Right cardiac atrium (tissue), 5 donors: ENCODE results near the gene ADD1. TPM values are rescaled to one million over a fixed set of nuclear protein-coding genes. Genes with fewer than 3 reads are reported as not detected.

Experiments used
- ATAC-seq, 2 donors: fragments of 200-7000 bp; cut with Tn5 transposase; one replicate each; pipeline versions ENCODE4 v1.8.0 to v1.9.1; 2020; ENCODE audit warnings: moderate library complexity in 2 of 2, mild to moderate bottlenecking in 1 of 2
- DNase-seq, 3 donors: peaks; one replicate each; pipeline ENCODE4 v3.0.0-alpha.2; 2020
- H3K27ac ChIP-seq: one replicate; pipeline ENCODE4 v1.5.1; 2013; ENCODE audit warnings: mild to moderate bottlenecking, low read length, control low read depth, moderate library complexity
- H3K27me3 ChIP-seq: one replicate; pipeline ENCODE4 v1.6.1; 2013; ENCODE audit not compliant: control insufficient read depth, insufficient read depth
- H3K4me1 ChIP-seq: one replicate; pipeline ENCODE4 v1.6.1; 2013; ENCODE audit warnings: low read length; ENCODE audit not compliant: control insufficient read depth, insufficient read depth
- H3K4me3 ChIP-seq: one replicate; pipeline ENCODE4 v1.5.1; 2013; ENCODE audit warnings: low read length, control low read depth
- H3K9me3 ChIP-seq: one replicate; pipeline ENCODE4 v1.6.1; 2013; ENCODE audit warnings: low read length; ENCODE audit not compliant: control insufficient read depth
- WGBS: extraction: QIAGEN DNeasy Blood & Tissue Kit; methylation state at CpG from one replicate; pipeline ENCODE4 v1.1.7; 2013; 5-methylcytosine and 5-hydroxymethylcytosine counted together
- intact Hi-C, 4 donors: fragments of 100-400 bp; cut with DNase I; formaldehyde crosslinking; loops; one replicate each; pipeline versions ENCODE4 v1.11.0 to v1.14.0; 2022 to 2023
- polyA plus RNA-seq: library from polyadenylated mRNA; stranded (reverse); fragments of 200-250 nt; gene quantifications from one replicate; pipeline ENCODE4 v1.2.3, GENCODE V29; 2013
- total RNA-seq, 4 donors: library from RNA; stranded (reverse); fragmentation: NEBNext Ultra II Directional; extraction: Animal tissue kit (Norgen Biotek cat#: 25700); gene quantifications; one replicate each; pipeline ENCODE4 v1.2.1, GENCODE V29; 2021
- donor health status: healthy with polysubstance abuse.
- donor health status: DM: no; HTN: yes; CAD: no.
- donor health status: DM: no; HTN: no; CAD: no.
- donor health status: DM: no; HTN: yes; CAD: no; lungs with severe emphysema.
- donor health status: DM: yes; HTN: yes; CAD: no.

ADD1 gene
- total and polyA plus RNA-seq, 5 donors = 207 to 256 (median 218) TPM

DNA sequence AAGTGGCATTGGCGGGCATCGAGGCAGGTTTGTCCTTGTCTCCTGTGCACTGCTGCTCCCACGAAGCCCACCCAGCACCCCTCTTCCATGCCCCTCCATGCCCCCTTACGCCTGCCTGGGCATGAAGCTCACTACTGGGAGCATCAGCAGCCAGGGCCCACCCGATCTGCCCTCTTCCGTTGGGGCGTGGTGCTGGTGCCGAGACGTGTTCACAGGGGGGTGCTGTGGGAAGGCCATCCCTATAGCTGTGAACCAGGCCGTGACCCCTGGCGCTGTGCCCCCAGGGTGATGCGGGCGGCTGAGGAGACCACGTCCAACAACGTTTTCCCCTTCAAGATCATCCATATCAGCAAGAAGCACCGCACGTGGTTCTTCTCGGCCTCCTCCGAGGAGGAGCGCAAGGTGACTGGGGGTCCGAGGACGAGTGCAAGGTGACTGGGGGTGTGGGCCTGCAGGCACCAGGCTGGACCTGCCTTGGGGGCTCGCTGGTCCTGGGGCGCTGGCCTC lies 19.3 kb upstream of the ADD1 start:
- 88% methylated on average over 24 of the region's 24 CpGs for WGBS
- peak in 2 of 3 donors; percentile 39 to 42 for DNase-seq

DNA sequence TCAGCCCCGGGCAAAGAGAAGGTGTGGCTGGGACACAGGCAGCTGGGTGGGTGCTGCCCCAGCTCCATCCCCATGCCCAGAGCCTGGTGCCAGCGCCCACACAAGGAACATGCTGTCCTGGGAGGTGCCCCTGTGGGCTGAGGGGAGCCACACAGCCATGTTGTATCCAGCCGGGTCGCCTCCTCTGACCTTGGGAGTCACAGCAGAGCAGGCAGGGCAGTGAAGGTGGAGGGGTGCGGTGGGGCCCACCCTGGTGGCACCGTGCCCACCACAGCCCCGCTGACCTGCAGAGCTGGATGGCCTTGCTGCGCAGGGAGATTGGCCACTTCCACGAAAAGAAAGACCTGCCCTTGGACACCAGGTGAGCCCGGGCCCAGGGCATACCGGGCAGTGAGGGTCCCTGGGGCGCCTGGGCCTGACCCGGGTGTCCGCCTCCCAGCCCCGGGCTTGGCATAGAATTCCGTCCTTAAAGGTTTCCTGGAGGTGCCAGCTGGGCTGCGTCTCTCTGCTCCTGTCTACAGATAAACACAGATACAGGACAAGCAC lies 18.7 kb upstream of the ADD1 start:
- Histone ChIP-seq H3K27ac (no peak overlapping the region), H3K4me1 (no peaks in the 10 kb centered on the region), H3K4me3 (no peak overlapping the region), H3K9me3 (no peaks in the 10 kb centered on the region), H3K27me3 (no peaks in the 10 kb centered on the region)
- whole genome bisulfite sequencing = 89% methylated on average over 17 of the region's 17 CpGs
- DNase-seq (peak in 2 of 3 donors; percentile 57 to 66), ATAC-seq (no peak)
- intact Hi-C loops = no loop called here

More for the DNA sequence above, 19.3 kb upstream of the ADD1 start:
- no peaks in the 10 kb centered on the region for H3K4me1 ChIP-seq
- H3K4me3 ChIP-seq = no peak overlapping the region
- ATAC-seq = no peak
- H3K27me3 ChIP-seq = no peaks in the 10 kb centered on the region
- intact Hi-C loops = no loop called here
- no peaks in the 10 kb centered on the region for H3K9me3 ChIP-seq
- H3K27ac ChIP-seq = no peak overlapping the region

DNA sequence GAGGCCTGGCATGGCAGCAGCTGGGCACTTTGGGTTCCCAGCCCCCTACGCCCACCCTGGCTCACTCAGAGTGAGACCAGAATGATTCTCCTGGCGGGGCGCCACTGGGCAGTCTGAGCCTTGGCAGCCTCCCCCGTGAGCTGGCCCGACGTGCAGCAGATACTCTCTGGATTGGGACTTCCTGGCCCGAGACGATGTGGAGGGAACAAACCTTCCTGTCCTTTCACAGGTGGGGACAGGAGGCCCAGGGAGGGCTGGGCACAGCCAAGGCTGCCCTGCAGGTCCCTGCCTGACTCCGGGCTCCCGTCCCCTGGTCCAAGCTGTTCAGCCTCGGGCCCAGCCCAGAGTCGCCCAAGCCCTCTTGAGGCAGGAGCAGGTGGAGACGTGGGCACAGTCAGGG lies 17.9 kb upstream of the ADD1 start:
- DNase-seq (peak in 2 of 3 donors; percentile 71 to 78), ATAC-seq (no peak)
- WGBS = 67% methylated on average over 13 of the region's 13 CpGs
- Histone ChIP-seq H3K4me1 (no peaks in the 10 kb centered on the region), H3K9me3 (no peaks in the 10 kb centered on the region), H3K27me3 (no peaks in the 10 kb centered on the region), H3K4me3 (no peak overlapping the region), H3K27ac (no peak overlapping the region)
- intact Hi-C loops = no loop called here

DNA sequence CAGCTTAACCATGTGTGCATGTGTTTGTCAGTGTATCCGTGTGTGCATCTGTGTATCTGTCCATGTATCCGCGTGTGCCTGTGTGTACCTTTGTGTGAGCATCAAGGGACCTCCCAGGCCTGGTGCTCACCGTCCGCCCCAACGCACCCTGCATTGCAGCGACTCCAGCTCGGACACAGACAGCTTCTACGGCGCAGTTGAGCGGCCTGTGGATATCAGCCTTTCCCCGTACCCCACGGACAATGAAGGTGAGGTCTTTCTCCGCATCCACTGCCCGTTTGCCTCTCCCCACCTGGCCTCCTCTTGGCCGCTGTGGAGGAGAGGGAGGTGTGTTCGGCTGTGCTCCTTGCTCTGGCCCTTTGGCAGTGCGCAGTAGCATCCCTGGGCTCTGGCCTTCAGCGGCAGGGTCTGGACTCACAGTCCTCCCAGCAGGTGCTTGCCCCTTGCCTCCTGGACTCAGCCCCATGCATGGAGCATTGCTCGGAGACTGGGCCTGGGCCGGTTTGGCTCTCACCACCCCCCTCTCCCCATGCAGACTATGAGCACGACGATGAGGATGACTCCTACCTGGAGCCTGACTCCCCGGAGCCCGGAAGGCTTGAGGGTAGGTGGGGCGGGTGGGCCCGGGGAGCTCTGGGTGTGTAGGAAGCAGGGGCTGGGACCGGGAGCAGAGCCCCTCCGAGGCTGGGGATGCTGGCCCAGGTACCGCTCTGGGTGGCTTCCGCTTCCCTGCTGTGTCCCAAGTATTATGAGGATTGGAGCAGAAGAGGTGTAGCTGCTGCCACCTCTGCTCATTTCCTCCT lies 16.4 kb upstream of the ADD1 start:
- intact Hi-C loops = no loop called here
- no peaks in the 10 kb centered on the region for H3K4me1 ChIP-seq
- WGBS = 92% methylated on average over 31 of the region's 31 CpGs
- no peaks in the 10 kb centered on the region for H3K9me3 ChIP-seq
- no peak overlapping the region for H3K27ac ChIP-seq
- H3K27me3 ChIP-seq = no peaks in the 10 kb centered on the region
- peak in 2 of 3 donors; percentile 33 to 54 for DNase-seq
- no peak for ATAC-seq
- H3K4me3 ChIP-seq = no peak overlapping the region

DNA sequence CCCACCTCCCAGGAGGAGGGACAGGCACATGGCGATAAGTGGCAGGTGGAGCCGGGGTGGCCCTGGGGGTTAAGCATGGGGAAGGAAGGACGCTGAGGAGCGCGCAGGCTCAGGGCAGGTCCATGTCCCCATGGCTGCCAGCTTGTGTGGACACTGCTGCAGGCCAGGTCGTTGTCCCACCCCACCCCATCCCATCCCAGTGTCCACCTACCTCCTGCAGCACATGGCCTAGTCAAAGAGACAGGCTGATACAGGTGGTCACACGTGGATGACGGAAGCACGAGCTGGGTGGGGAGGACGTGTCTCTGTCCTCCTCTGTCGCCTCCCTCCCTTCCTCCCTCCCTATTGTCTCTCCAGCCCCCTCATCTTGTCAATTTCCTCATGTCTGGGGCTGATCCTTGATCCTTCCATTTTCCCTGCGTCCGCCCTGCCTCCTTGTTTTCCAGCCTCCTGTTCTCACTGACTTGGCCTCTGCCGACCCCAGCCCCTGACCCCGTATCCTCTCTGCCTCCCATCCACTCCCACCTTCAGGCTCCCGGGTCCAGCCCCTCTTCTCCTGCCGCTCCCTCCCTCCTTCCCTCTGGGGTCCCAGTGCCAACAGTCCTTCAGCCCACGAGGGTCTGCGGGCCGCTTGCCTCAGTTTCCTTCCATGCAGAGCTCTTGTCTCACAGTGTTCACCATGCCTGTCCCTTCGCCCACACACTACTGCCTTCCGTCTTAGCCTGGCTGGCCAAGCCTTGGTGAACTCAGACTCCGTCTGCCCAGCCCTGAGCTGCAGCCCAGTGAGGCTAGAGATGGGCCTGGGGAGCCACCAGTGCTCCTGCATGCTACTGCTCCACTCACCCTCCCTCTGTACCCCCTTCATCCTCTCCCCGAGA lies 15.5 kb upstream of the ADD1 start:
- 77% methylated on average over 23 of the region's 24 CpGs for WGBS
- Histone ChIP-seq H3K4me1 (no peaks in the 10 kb centered on the region), H3K27me3 (no peaks in the 10 kb centered on the region), H3K4me3 (no peak overlapping the region), H3K9me3 (no peaks in the 10 kb centered on the region), H3K27ac (no peak overlapping the region)
- intact Hi-C loops = no loop called here
- ATAC-seq (no peak), DNase-seq (peak in 2 of 3 donors; percentile 38)

DNA sequence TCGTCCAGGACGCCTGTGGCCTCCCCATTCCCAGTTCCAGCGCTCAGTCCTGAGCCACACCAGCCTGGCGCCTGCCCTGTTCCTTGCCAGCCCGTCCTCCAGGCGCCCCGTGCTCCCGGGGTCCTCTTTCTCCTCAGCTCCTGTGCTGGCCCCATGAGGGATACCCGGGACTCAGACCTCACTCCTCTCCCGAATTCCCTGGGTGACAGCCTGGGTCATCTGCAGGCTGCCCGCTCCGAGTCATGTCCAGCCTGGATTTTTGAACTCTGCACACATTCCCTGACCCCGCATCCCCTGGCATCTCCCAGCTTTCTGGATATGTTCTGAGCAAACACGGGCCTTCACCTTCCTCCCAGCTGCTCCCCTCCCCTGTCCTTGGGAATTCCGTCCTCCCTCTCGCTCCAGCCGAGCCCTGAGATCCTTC lies 14.9 kb upstream of the ADD1 start:
- DNase-seq (peak in 1 of 3 donors; percentile 33), ATAC-seq (no peak)
- Histone ChIP-seq H3K27ac (no peak overlapping the region), H3K9me3 (no peaks in the 10 kb centered on the region), H3K4me3 (no peak overlapping the region), H3K4me1 (no peaks in the 10 kb centered on the region), H3K27me3 (no peaks in the 10 kb centered on the region)
- WGBS = 87% methylated on average over 17 of the region's 17 CpGs
- intact Hi-C loops = no loop called here

DNA sequence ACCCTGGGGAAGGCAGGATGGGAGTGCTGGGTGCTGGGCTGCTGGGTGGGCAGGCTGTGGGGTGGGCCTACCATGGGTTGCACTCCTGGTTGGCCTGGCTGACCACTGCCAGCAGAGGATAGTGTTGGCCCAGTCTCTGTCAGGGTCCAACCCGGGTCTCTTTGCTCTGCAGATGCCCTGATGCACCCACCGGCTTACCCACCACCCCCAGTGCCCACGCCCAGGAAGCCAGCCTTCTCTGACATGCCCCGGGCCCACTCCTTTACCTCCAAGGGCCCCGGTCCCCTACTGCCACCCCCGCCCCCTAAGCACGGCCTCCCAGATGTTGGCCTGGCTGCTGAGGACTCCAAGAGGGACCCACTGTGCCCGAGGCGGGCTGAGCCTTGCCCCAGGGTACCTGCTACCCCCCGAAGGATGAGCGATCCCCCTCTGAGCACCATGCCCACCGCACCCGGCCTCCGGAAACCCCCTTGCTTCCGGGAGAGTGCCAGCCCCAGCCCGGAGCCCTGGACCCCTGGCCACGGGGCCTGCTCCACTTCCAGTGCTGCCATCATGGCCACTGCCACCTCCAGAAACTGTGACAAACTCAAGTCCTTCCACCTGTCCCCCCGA lies 14.2 kb upstream of the ADD1 start:
- Histone ChIP-seq H3K4me3 (no peak overlapping the region), H3K27ac (no peak overlapping the region), H3K27me3 (no peaks in the 10 kb centered on the region), H3K9me3 (no peaks in the 10 kb centered on the region), H3K4me1 (no peaks in the 10 kb centered on the region)
- no peak for ATAC-seq
- 96% methylated on average over 18 of the region's 18 CpGs for WGBS
- DNase-seq = peak in 2 of 3 donors; percentile 36 to 66
- intact Hi-C loops = no loop called here

DNA sequence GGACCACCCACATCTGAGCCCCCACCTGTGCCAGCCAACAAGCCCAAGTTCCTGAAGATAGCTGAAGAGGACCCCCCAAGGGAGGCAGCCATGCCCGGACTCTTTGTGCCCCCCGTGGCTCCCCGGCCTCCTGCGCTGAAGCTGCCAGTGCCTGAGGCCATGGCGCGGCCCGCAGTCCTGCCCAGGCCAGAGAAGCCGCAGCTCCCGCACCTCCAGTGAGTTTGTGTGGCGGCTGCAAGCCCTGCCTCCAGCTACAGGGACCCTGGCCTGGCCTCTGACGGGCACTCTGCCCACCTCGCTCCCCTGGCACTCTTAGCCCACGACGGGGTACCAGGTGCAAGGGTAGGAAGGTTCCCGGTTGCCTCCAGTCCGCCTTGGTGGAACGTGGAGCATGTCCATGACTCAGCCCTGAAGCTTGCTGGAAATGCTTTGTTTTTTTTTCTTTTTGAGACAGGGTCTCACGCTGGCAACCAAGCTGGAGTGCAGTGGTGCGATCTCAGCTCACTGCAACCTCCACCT lies 13.7 kb upstream of the ADD1 start:
- DNase-seq = peak in 2 of 3 donors; percentile 34 to 51

DNA sequence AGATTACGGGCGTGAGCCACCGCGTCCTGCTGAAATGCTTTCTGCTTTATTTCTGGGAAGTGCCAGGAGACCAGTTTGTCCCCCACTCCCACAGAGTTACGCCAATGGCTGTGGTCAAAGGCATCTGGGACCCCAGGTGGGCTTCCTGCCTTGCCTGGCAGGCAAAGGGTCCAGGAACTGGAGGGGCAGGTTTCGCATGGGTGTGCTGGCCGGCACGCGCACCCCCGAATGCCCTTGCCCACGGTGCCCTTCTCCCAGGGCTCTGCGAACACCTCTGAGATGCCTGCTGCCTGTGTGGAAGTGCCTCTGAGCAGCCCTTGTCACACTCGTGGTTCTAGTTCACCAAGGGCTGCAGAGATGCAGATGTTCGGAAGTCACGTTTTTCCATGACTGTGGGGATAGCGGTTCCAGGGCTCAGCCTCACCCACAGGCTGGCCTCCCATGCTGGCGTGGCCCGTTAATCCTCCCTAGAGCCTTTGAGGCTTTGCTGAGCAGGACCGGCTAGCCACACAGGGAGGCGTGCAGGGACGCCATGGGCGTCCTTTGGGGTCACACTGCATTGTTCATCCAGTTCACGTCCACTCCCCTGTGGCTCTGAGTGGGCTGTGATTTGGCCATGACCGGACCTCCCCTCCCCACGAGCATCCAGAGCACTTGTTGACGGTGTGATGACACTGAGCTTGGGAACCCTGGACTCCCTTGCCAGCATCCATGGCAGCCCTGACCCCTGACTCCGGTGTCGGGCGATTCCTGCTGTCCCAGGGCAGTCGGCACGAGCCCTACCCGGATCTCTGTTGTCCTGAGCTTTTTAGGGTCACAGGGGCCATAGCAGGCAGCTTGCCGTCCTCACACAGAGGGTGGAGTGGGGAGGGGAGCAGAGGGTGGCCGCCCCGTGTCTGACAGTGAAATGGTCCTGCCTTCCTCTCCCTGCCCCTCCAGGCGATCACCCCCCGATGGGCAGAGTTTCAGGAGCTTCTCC lies 12.7 kb upstream of the ADD1 start:
- no peaks in the 10 kb centered on the region for H3K27me3 ChIP-seq
- no peaks in the 10 kb centered on the region for H3K4me1 ChIP-seq
- no peak overlapping the region for H3K27ac ChIP-seq
- intact Hi-C loops = no loop called here
- ATAC-seq = no peak
- H3K4me3 ChIP-seq = no peak overlapping the region
- H3K9me3 ChIP-seq = no peaks in the 10 kb centered on the region
- WGBS = 86% methylated on average over 37 of the region's 37 CpGs
- peak in 1 of 3 donors; percentile 37 for DNase-seq

More for the DNA sequence above, 13.7 kb upstream of the ADD1 start:
- no peak for ATAC-seq
- Histone ChIP-seq H3K4me3 (no peak overlapping the region), H3K4me1 (no peaks in the 10 kb centered on the region), H3K27me3 (no peaks in the 10 kb centered on the region), H3K27ac (no peak overlapping the region), H3K9me3 (no peaks in the 10 kb centered on the region)
- 95% methylated on average over 19 of the region's 19 CpGs for WGBS
- intact Hi-C loops = no loop called here
